HUDEP-2 (cell line): ENCODE data around the gene CORO6.

ENCODE experiments used
- DNase-seq, 76 experiments: peaks; one replicate each; lab custom pipeline; 2025; ENCODE audit not compliant: unreplicated experiment in 76 of 76; lab: John Stamatoyannopoulos, UW

The CORO6 gene

GRCh38 chr17:29592850-29593551, 29.7 kb downstream of the CORO6 start, which contains the start of gene ANKRD13B:
Gene ANKRD13B (plus strand): TSS chr17:29593132. CDS start chr17:29593622, 490 bp downstream.
- DNase-seq: peak in 6 of 76 experiments; percentile 9 to 29 (median 14)

- DNase-seq: peak in 70 of 76 experiments; percentile 13 to 89 (median 67)
Measured at GRCh38 chr17:29591737-29592608, 30.7 kb downstream of the CORO6 start.

GRCh38 chr17:29591146-29591736, 31.5 kb downstream of the CORO6 start:
- peak in 45 of 76 experiments; percentile 16 to 77 (median 49) for DNase-seq

GRCh38 chr17:29590411-29591145, 32.1 kb downstream of the CORO6 start:
- peak in 7 of 76 experiments; percentile 15 to 57 (median 38) for DNase-seq

- DNase-seq: peak in 66 of 76 experiments; percentile 10 to 82 (median 61)
Measured at GRCh38 chr17:29589524-29590410, 32.9 kb downstream of the CORO6 start, which contains the start of gene GIT1. Gene GIT1 (minus strand): TSS chr17:29589648. CDS start chr17:29589378, 270 bp downstream.

- peak in 7 of 76 experiments; percentile 7 to 26 (median 20) for DNase-seq
Measured at GRCh38 chr17:29588562-29589411, 33.9 kb downstream of the CORO6 start.

- no peak for DNase-seq
Measured at GRCh38 chr17:29588017-29588561, 34.6 kb downstream of the CORO6 start.

- DNase-seq: no peak
Measured at GRCh38 chr17:29587591-29587990, 35.1 kb downstream of the CORO6 start.

GRCh38 chr17:29586676-29587469, 35.8 kb downstream of the CORO6 start:
- DNase-seq: no peak

GRCh38 chr17:29585080-29585751, 37.5 kb downstream of the CORO6 start:
- DNase-seq: peak in 1 of 76 experiments; percentile 9

- no peak for DNase-seq
Measured at GRCh38 chr17:29584452-29585079, 38.1 kb downstream of the CORO6 start.

GRCh38 chr17:29583324-29584248, 39.1 kb downstream of the CORO6 start:
- DNase-seq: no peak

- no peak for DNase-seq
Measured at GRCh38 chr17:29582772-29583171, 39.9 kb downstream of the CORO6 start.

- DNase-seq: no peak
Measured at GRCh38 chr17:29582254-29582765, 40.4 kb downstream of the CORO6 start.
